Neural cell (in vitro differentiated cells): ENCODE results near the gene GLT6D1. TPM values are rescaled to one million over a fixed set of nuclear protein-coding genes. Genes with fewer than 3 reads are reported as not detected.

ENCODE experiments used
- H2AFZ ChIP-seq: fragments of 200-600, 300-800 bp; sonication (generic), shearing (Covaris generic); 2 replicates; pipeline ENCODE4 v1.6.0; 2014; ENCODE audit warnings: low read depth, mild to moderate bottlenecking, antibody characterized with exemption, low read length, moderate library complexity
- H3F3A ChIP-seq: fragments of 200-600 bp; shearing (Covaris generic); 2 replicates; pipeline ENCODE4 v1.6.1; 2016; ENCODE audit warnings: mild to moderate bottlenecking, moderate library complexity, mixed read lengths, antibody characterized with exemption, low read length; ENCODE audit not compliant: insufficient read depth, poor library complexity, severe bottlenecking
- H3K27ac ChIP-seq: fragments of 200-600, 300-800 bp; sonication (generic), shearing (Covaris generic); 2 replicates; pipeline ENCODE4 v1.5.1; 2014; ENCODE audit warnings: mild to moderate bottlenecking, low read length, moderate library complexity
- H3K27me3 ChIP-seq: fragments of 300-800, 200-600 bp; sonication (generic), shearing (Covaris generic); 2 replicates; pipeline ENCODE4 v1.6.0; 2014; ENCODE audit warnings: mild to moderate bottlenecking, low read depth, low read length, moderate library complexity; ENCODE audit not compliant: insufficient read depth
- H3K36me3 ChIP-seq: fragments of 300-800, 200-600 bp; sonication (generic), shearing (Covaris generic); 2 replicates; pipeline ENCODE4 v1.5.1; 2014; ENCODE audit warnings: mild to moderate bottlenecking, antibody characterized with exemption, low read length, moderate library complexity; ENCODE audit not compliant: insufficient read depth
- H3K4me2 ChIP-seq: fragments of 300-800, 200-600 bp; sonication (generic), shearing (Covaris generic); 2 replicates; pipeline ENCODE4 v1.6.0; 2014; ENCODE audit warnings: mild to moderate bottlenecking, low read length
- H3K4me3 ChIP-seq: fragments of 300-800, 200-600 bp; sonication (generic), shearing (Covaris generic); 2 replicates; pipeline ENCODE4 v1.5.1; 2014; ENCODE audit warnings: mild to moderate bottlenecking, low read length, moderate library complexity
- H3K79me2 ChIP-seq: fragments of 200-600 bp; shearing (Covaris generic); replicated peaks from 2 replicates; pipeline ENCODE4 v1.6.0; 2014; ENCODE audit warnings: mild to moderate bottlenecking, low read length, moderate library complexity; ENCODE audit not compliant: insufficient read depth
- H3K9ac ChIP-seq: fragments of 300-800, 200-600 bp; sonication (generic), shearing (Covaris generic); 2 replicates; pipeline ENCODE4 v1.6.1; 2016; ENCODE audit warnings: mild to moderate bottlenecking, low read length, mixed read lengths
- H3K9me2 ChIP-seq: fragments of 200-600 bp; shearing (Covaris generic); 2 replicates; pipeline ENCODE4 v1.6.1; 2016; ENCODE audit warnings: mild to moderate bottlenecking, low read length, mixed read lengths; ENCODE audit not compliant: insufficient read depth
- H3K9me3 ChIP-seq: fragments of 200-600, 300-800 bp; sonication (generic), shearing (Covaris generic); 2 replicates; pipeline ENCODE4 v1.6.1; 2016; ENCODE audit warnings: mild to moderate bottlenecking, mixed run types, low read length, moderate library complexity, mixed read lengths
- H4K20me1 ChIP-seq: fragments of 200-600 bp; shearing (Covaris generic); 2 replicates; pipeline ENCODE4 v1.6.1; 2016; ENCODE audit warnings: mild to moderate bottlenecking, mixed run types; ENCODE audit not compliant: insufficient read depth
- CTCF ChIP-seq: fragments of 450-650 bp; IDR thresholded peaks from 2 replicates; pipeline ENCODE4 v1.5.1; 2014; ENCODE audit warnings: antibody characterized with exemption, mild to moderate bottlenecking, moderate library complexity; ENCODE audit not compliant: poor library complexity, severe bottlenecking
- EP300 ChIP-seq: fragments of 450-650 bp; conservative IDR thresholded peaks from 2 replicates; pipeline ENCODE4 v1.6.1; 2014; ENCODE audit warnings: antibody characterized with exemption, mild to moderate bottlenecking, moderate library complexity; ENCODE audit not compliant: poor library complexity, severe bottlenecking
- EZH2 ChIP-seq: fragments of 200-600, 300-800 bp; shearing (Covaris generic), sonication (generic); IDR thresholded peaks from 2 replicates; pipeline ENCODE4 v1.6.1; 2014; ENCODE audit warnings: antibody characterized with exemption, low read length, borderline replicate concordance, mild to moderate bottlenecking; ENCODE audit not compliant: insufficient read depth, poor library complexity, severe bottlenecking
- MXI1 ChIP-seq: fragments of 450-650 bp; conservative IDR thresholded peaks from 2 replicates; pipeline ENCODE4 v1.6.1; 2014; ENCODE audit warnings: antibody characterized with exemption, mild to moderate bottlenecking; ENCODE audit not compliant: poor library complexity, severe bottlenecking
- POLR2AphosphoS5 ChIP-seq: IDR thresholded peaks from 2 replicates; pipeline ENCODE4 v1.6.1; 2012
- RAD21 ChIP-seq: fragments of 450-650 bp; conservative IDR thresholded peaks from 2 replicates; pipeline ENCODE4 v1.6.1; 2014; ENCODE audit warnings: antibody characterized with exemption, mild to moderate bottlenecking, moderate library complexity
- REST ChIP-seq: IDR thresholded peaks from 2 replicates; pipeline ENCODE4 v1.6.1; 2012; ENCODE audit warnings: borderline replicate concordance
- SMC3 ChIP-seq: fragments of 450-650 bp; conservative IDR thresholded peaks from 2 replicates; pipeline ENCODE4 v1.6.1; 2014; ENCODE audit warnings: antibody characterized with exemption, mild to moderate bottlenecking, moderate library complexity; ENCODE audit not compliant: poor library complexity
- TAF1 ChIP-seq: IDR thresholded peaks from 2 replicates; pipeline ENCODE4 v1.6.1; 2012; ENCODE audit warnings: low read depth
- polyA plus RNA-seq: library from polyadenylated mRNA; depleted of rRNA; stranded (reverse); fragments of >200 nt; gene quantifications from 2 replicates; pipeline ENCODE4 v1.2.3, GENCODE V29; 2014

GLT6D1 gene
- polyA plus RNA-seq, 1 donor from 2014 or later = not detected

- H3K27ac ChIP-seq = no peak overlapping the region
- no peak overlapping the region for H3K4me2 ChIP-seq
- no peak overlapping the region for H3K4me3 ChIP-seq
- no peak overlapping the region for H3K9ac ChIP-seq
- H2AFZ ChIP-seq = no peak overlapping the region
- H3K9me2 ChIP-seq = no peaks in the 10 kb centered on the region
- H3K79me2 ChIP-seq = no peaks in the 10 kb centered on the region
- no peaks in the 10 kb centered on the region for H4K20me1 ChIP-seq
- TF ChIP-seq REST = no peak
- TF ChIP-seq EP300 = no peak
- no peak for TF ChIP-seq MXI1
- no peaks in the 10 kb centered on the region for H3F3A ChIP-seq
- H3K27me3 ChIP-seq = no peaks in the 10 kb centered on the region
- H3K9me3 ChIP-seq = no peaks in the 10 kb centered on the region
- H3K36me3 ChIP-seq = no peaks in the 10 kb centered on the region
Observed at GRCh38 chr9:135664266-135664665, 24.9 kb upstream of the GLT6D1 start.

GRCh38 chr9:135663857-135664256 is 24.5 kb upstream of the GLT6D1 start:
- H4K20me1 ChIP-seq = no peaks in the 10 kb centered on the region
- no peak overlapping the region for H3K9ac ChIP-seq
- no peaks in the 10 kb centered on the region for H3K36me3 ChIP-seq
- H2AFZ ChIP-seq = no peak overlapping the region
- H3K27me3 ChIP-seq = no peaks in the 10 kb centered on the region
- no peak for TF ChIP-seq RAD21
- TF ChIP-seq TAF1 = no peak
- no peak for TF ChIP-seq POLR2AphosphoS5
- TF ChIP-seq SMC3 = no peak
- H3K4me3 ChIP-seq = no peak overlapping the region
- H3K4me2 ChIP-seq = no peak overlapping the region
- no peaks in the 10 kb centered on the region for H3K79me2 ChIP-seq
- no peak overlapping the region for H3K27ac ChIP-seq
- H3F3A ChIP-seq = no peaks in the 10 kb centered on the region
- H3K9me3 ChIP-seq = no peaks in the 10 kb centered on the region
- no peaks in the 10 kb centered on the region for H3K9me2 ChIP-seq

- no peaks in the 10 kb centered on the region for H3K9me3 ChIP-seq
- H3F3A ChIP-seq = no peaks in the 10 kb centered on the region
- H3K27me3 ChIP-seq = no peaks in the 10 kb centered on the region
- no peak overlapping the region for H3K9ac ChIP-seq
- TF ChIP-seq EP300 (no peak), SMC3 (no peak), CTCF (no peak), REST (no peak), RAD21 (no peak), MXI1 (no peak), TAF1 (no peak), POLR2AphosphoS5 (no peak), EZH2 (no peak)
- H2AFZ ChIP-seq = no peak overlapping the region
- no peak overlapping the region for H3K27ac ChIP-seq
- no peaks in the 10 kb centered on the region for H3K9me2 ChIP-seq
- H3K36me3 ChIP-seq = no peaks in the 10 kb centered on the region
- H4K20me1 ChIP-seq = no peaks in the 10 kb centered on the region
- H3K4me3 ChIP-seq = no peak overlapping the region
- H3K4me2 ChIP-seq = no peak overlapping the region
- no peaks in the 10 kb centered on the region for H3K79me2 ChIP-seq
Observed at GRCh38 chr9:135663451-135663770, 24.1 kb upstream of the GLT6D1 start.
